Measurements from ENCODE around the gene PNPLA2. TPM values are rescaled to one million over a fixed set of nuclear protein-coding genes. Genes with fewer than 3 reads are reported as not detected.

Gene PNPLA2
- total RNA-seq, 2 donors from 2014 or later = 80.7 to 85.5 TPM

Other genes with a start within 250 kb of the PNPLA2 start
- 10 to 100 TPM; 18.3 to 20.8 TPM for gene PHRF1, start 242.4 kb upstream of the PNPLA2 start, total RNA-seq
- gene IRF7, start 203.0 kb upstream of the PNPLA2 start, total RNA-seq = 10 to 100 TPM; 10.3 to 16.4 TPM
- under 1 TPM in 1 of 2 donors, not detected in 1; 0.10 TPM for gene CDHR5, start 194.0 kb upstream of the PNPLA2 start, total RNA-seq
- gene SCT, start 191.7 kb upstream of the PNPLA2 start, total RNA-seq = not detected
- gene DRD4, start 181.6 kb upstream of the PNPLA2 start, total RNA-seq = under 1 TPM; 0.48 to 0.51 TPM
- 10 to 100 TPM; 22.9 to 25.5 TPM for gene DEAF1, start 123.7 kb upstream of the PNPLA2 start, total RNA-seq
- gene TMEM80, start 123.1 kb upstream of the PNPLA2 start, total RNA-seq = 10 to 100 TPM; 13.5 to 19.3 TPM
- 10 to 100 TPM; 23.8 to 38.3 TPM for gene EPS8L2, start 112.7 kb upstream of the PNPLA2 start, total RNA-seq
- gene TALDO1, start 71.5 kb upstream of the PNPLA2 start, total RNA-seq = 100 to 1,000 TPM in 1 of 2 donors, 10 to 100 TPM in 1; 76.8 to 109 TPM
- 10 to 100 TPM; 33.0 to 38.8 TPM for gene GATD1, start 41.4 kb upstream of the PNPLA2 start, total RNA-seq
- not detected for gene CEND1, start 28.8 kb upstream of the PNPLA2 start, total RNA-seq
- 10 to 100 TPM; 10.6 to 11.2 TPM for gene SLC25A22, start 20.6 kb upstream of the PNPLA2 start, total RNA-seq
- gene PIDD1, start 13.7 kb upstream of the PNPLA2 start, total RNA-seq = 1 to 10 TPM; 6.0 to 6.5 TPM
- 1,000 to 10,000 TPM; 1,286 to 1,386 TPM for gene RPLP2, start 8.9 kb upstream of the PNPLA2 start, total RNA-seq
- 1 to 10 TPM; 3.5 to 4.3 TPM for gene CRACR2B, start 9.0 kb downstream of the PNPLA2 start, total RNA-seq
- 100 to 1,000 TPM; 473 to 490 TPM for gene CD151, start 14.0 kb downstream of the PNPLA2 start, total RNA-seq
- gene POLR2L, start 23.6 kb downstream of the PNPLA2 start, total RNA-seq = 10 to 100 TPM; 63.9 to 91.4 TPM
- 10 to 100 TPM; 75.7 to 97.3 TPM for gene TSPAN4, start 23.9 kb downstream of the PNPLA2 start, total RNA-seq
- gene CHID1, start 91.9 kb downstream of the PNPLA2 start, total RNA-seq = 10 to 100 TPM; 57.9 to 88.5 TPM
- gene AP2A2, start 107.0 kb downstream of the PNPLA2 start, total RNA-seq = 100 to 1,000 TPM in 1 of 2 donors, 10 to 100 TPM in 1; 83.5 to 117 TPM
- not detected for gene MUC6, start 217.8 kb downstream of the PNPLA2 start, total RNA-seq